HepG2 (cell line): ENCODE measurements around the gene ZNF234. TPM values are rescaled to one million over a fixed set of nuclear protein-coding genes. Genes with fewer than 3 reads are reported as not detected.
A peak's percentile ranks its signal among the peaks of the same experiment; 100 is the strongest.

Source experiments
- HIVEP1 ChIP-seq: sonication (generic); formaldehyde crosslinking; IDR thresholded peaks from 2 replicates; pipeline ENCODE4 v1.4.0; 2020; ENCODE audit warnings: mild to moderate bottlenecking, missing genetic modification reagents
- KLF16 ChIP-seq, 2 experiments: sonication (generic) in 1 of 2; formaldehyde crosslinking in 1 of 2; IDR thresholded peaks; 2 replicates each; pipeline versions ENCODE4 v1.6.1 to v1.8.0; 2016 to 2023; ENCODE audit warnings: missing genetic modification reagents in 2 of 2, missing compliant biosample characterization in 1 of 2
- LCORL ChIP-seq, 2 experiments: fragments of 450-650 bp in 1 of 2; sonication (generic) in 1 of 2; formaldehyde crosslinking in 1 of 2; IDR thresholded peaks; 2 replicates each; pipeline versions ENCODE4 v1.5.0 to v1.6.1; 2017 to 2020; ENCODE audit warnings: antibody characterized with exemption in 1 of 2, missing genetic modification reagents in 1 of 2
- NR2F6 ChIP-seq, 2 experiments: IDR thresholded peaks; 2 replicates each; pipeline ENCODE4 v1.6.1; 2016; ENCODE audit warnings: antibody characterized with exemption in 1 of 2, mild to moderate bottlenecking in 1 of 2
- THAP9 ChIP-seq: sonication (generic); formaldehyde crosslinking; IDR thresholded peaks from 2 replicates; pipeline ENCODE4; 2020; ENCODE audit warnings: missing genetic modification reagents, mild to moderate bottlenecking, borderline replicate concordance
- YY1 ChIP-seq: IDR thresholded peaks from 2 replicates; pipeline ENCODE4 v1.6.1; 2011; ENCODE audit warnings: low read length, low read depth, moderate library complexity, mild to moderate bottlenecking; ENCODE audit not compliant: insufficient read depth, insufficient replicate concordance
- ZBED4 ChIP-seq: sonication (generic); formaldehyde crosslinking; IDR thresholded peaks from 2 replicates; pipeline ENCODE4 v1.4.0; 2020; ENCODE audit warnings: missing genetic modification reagents, borderline replicate concordance
- ZFP36 ChIP-seq: fragments of 150-350 bp; IDR thresholded peaks from 2 replicates; pipeline ENCODE4 v1.6.1; 2018; ENCODE audit warnings: borderline replicate concordance, low read length, low read depth; ENCODE audit not compliant: partially characterized antibody
- ZNF318 ChIP-seq: sonication (generic); formaldehyde crosslinking; IDR thresholded peaks from 2 replicates; pipeline ENCODE4 v1.4.0; 2020; ENCODE audit warnings: mild to moderate bottlenecking, missing genetic modification reagents
- ZNF772 ChIP-seq: sonication (generic); formaldehyde crosslinking; IDR thresholded peaks from 2 replicates; pipeline ENCODE4 v1.5.0; 2020; ENCODE audit warnings: mild to moderate bottlenecking, missing genetic modification reagents
- ZNF782 ChIP-seq: sonication (generic); formaldehyde crosslinking; IDR thresholded peaks from 2 replicates; pipeline ENCODE4 v1.4.0; 2020; ENCODE audit warnings: missing genetic modification reagents, mild to moderate bottlenecking, borderline replicate concordance
- polyA plus RNA-seq, 8 experiments: library from polyadenylated mRNA; depleted of rRNA in 3 of 8; stranded (reverse) in 7 of 8; unstranded in 1 of 8; fragments of >200 nt; fragmentation: Illumina TruSeq in 4 of 8; extraction: Trizol in 4 of 8; gene quantifications; 2 replicates each; pipeline versions ENCODE4 v1.2.1 to v1.2.3, GENCODE V29; 2011 to 2016; ENCODE audit warnings: low read depth in 4 of 8, missing spikeins in 1 of 8, mixed read lengths in 1 of 8; ENCODE audit not compliant: insufficient read depth in 1 of 8
- total RNA-seq, 5 experiments: library from RNA; depleted of rRNA; stranded (reverse); fragments of >200 nt; fragmentation: Illumina TruSeq; extraction: Trizol; gene quantifications; 2 replicates each; pipeline ENCODE4 v1.2.3, GENCODE V29; 2016; ENCODE audit warnings: low read depth in 1 of 5

ZNF234 gene
- total and polyA plus RNA-seq, 2 of the 13 experiments (the other 11 are each of a cell fraction or from before 2014, with no cell fraction given) = 3.5 to 11.2 TPM

GRCh38 chr19:44113138-44113783 lies 28.1 kb upstream of the ZNF234 start, which contains the start of gene ZNF225 (continued):
- TF ChIP-seq ZNF318 (CRISPR knock-in tag) (peak; percentile 55; the same call in 1 of the 2 replicates), ZBED4 (peak; percentile 71; the same call in 1 of the 2 replicates), THAP9 (CRISPR knock-in tag) (peak; percentile 50), ZNF772 (peak; percentile 71; the same call in 1 of the 2 replicates), YY1 (peak; percentile 72), NR2F6 (IDR thresholded peaks at IDR 0.05) (no peak), NR2F6 (CRISPR knock-in tag; IDR thresholded peaks at IDR 0.05) (peak; percentile 54; the same call in 1 of the 2 replicates), ZNF782 (CRISPR knock-in tag) (peak; percentile 72; the same call in 1 of the 2 replicates), ZFP36 (no peak), HIVEP1 (CRISPR knock-in tag) (no peak), LCORL (IDR thresholded peaks at IDR 0.05) (no peak), LCORL (CRISPR knock-in tag; IDR thresholded peaks at IDR 0.05) (peak; percentile 53; the same call in 1 of the 2 replicates), KLF16 (CRISPR knock-in tag; IDR thresholded peaks at IDR 0.05) (peak in 1 of 2 experiments; percentile 67; a peak in 1 of 4 replicates)
